ENCODE results near the gene SGSM2.

The SGSM2 gene

GRCh38 chr17:2399572-2400473, 62.5 kb downstream of the SGSM2 start:
- peak; percentile 98 for DNase-seq

GRCh38 chr17:2400474-2400866, 63.2 kb downstream of the SGSM2 start:
- DNase-seq, result peak; percentile 86

GRCh38 chr17:2400877-2401425, 63.6 kb downstream of the SGSM2 start, which contains the start of gene MNT:
Gene MNT, minus strand, starts transcription at chr17:2401060. Its CDS starts 348 bp downstream, at chr17:2400712.
- peak; percentile 98 for DNase-seq

- peak; percentile 100 for DNase-seq
Measured at GRCh38 chr17:2401426-2402221, 64.3 kb downstream of the SGSM2 start.

- no peak for DNase-seq
Measured at GRCh38 chr17:2402544-2402943, 65.2 kb downstream of the SGSM2 start.

GRCh38 chr17:2403044-2403443, 65.7 kb downstream of the SGSM2 start:
- DNase-seq, result no peak

GRCh38 chr17:2405247-2405926, 68.1 kb downstream of the SGSM2 start:
- peak; percentile 85 for DNase-seq

GRCh38 chr17:2406271-2406902, 69.1 kb downstream of the SGSM2 start:
- DNase-seq, result no peak

- peak; percentile 83 for DNase-seq
Measured at GRCh38 chr17:2406903-2407790, 69.8 kb downstream of the SGSM2 start.

GRCh38 chr17:2410951-2411350, 73.7 kb downstream of the SGSM2 start:
- DNase-seq, result no peak

GRCh38 chr17:2412561-2413021, 75.3 kb downstream of the SGSM2 start:
- no peak for DNase-seq

- no peak for DNase-seq
Measured at GRCh38 chr17:2414446-2415064, 77.3 kb downstream of the SGSM2 start.

GRCh38 chr17:2415081-2415480, 77.8 kb downstream of the SGSM2 start:
- no peak for DNase-seq

- peak; percentile 93 for DNase-seq
Measured at GRCh38 chr17:2416010-2416734, 78.9 kb downstream of the SGSM2 start.

GRCh38 chr17:2418572-2418971, 81.3 kb downstream of the SGSM2 start:
- DNase-seq, result no peak

- DNase-seq, result no peak
Measured at GRCh38 chr17:2419486-2419885, 82.2 kb downstream of the SGSM2 start.

- no peak for DNase-seq
Measured at GRCh38 chr17:2420176-2420575, 82.9 kb downstream of the SGSM2 start.

GRCh38 chr17:2421315-2422147, 84.2 kb downstream of the SGSM2 start:
- DNase-seq, result no peak

GRCh38 chr17:2423271-2423670, 86.0 kb downstream of the SGSM2 start:
- no peak for DNase-seq

All from suppressor macrophage treated with lipopolysaccharide for 4 hours (primary cell).